ENCODE data around the gene DIS3L2. TPM values are rescaled to one million over a fixed set of nuclear protein-coding genes. Genes with fewer than 3 reads are reported as not detected.

The DIS3L2 gene
- total and polyA plus RNA-seq, 2 of the 4 experiments (the other 2 are of a cell fraction) = 14.7 to 19.2 TPM

- H3K27ac ChIP-seq (ENCODE audit: insufficient read depth, low read length) = no peak overlapping the region
- DNase-seq (peak; percentile 8), ATAC-seq (ENCODE audit: low read depth) (no peak)
- H4K8ac ChIP-seq (ENCODE audit: low read depth in 2 of 2, low read length in 2 of 2) = no peak overlapping the region
- H4K20me1 ChIP-seq (ENCODE audit: insufficient read depth, low read length) = 0 out of 2 replicates have a peak, but pooled peaks cover 3% of the 10 kb centered on the region
- dilution Hi-C loops (cut with HindIII; ENCODE audit: low sequenced_read_pairs, unreplicated experiment) (no loop called here), in situ Hi-C loops (cut with MboI; ENCODE audit: low sequenced_read_pairs) (loop anchor here (5.0 kb wide), 1 partner anchor 197 kb away; no protein-coding TSS in a partner anchor), intact Hi-C loops (cut with micrococcal nuclease) (no loop called here)
- 28% methylated on average over 5 of the region's 11 CpGs; no CpG with 5 or more reads in 1 of the 2 experiments for WGBS, 2 experiments (ENCODE audit: extremely low coverage in 2 of 2, insufficient read length in 1 of 2)
- no peaks in the 10 kb centered on the region for H3K9me3 ChIP-seq (ENCODE audit: control insufficient read depth, insufficient read depth, low read length)
- no peak overlapping the region for H3K56ac ChIP-seq (ENCODE audit: extremely low read depth, insufficient read depth, low read length)
- no peak overlapping the region for H2AK9ac ChIP-seq (replicated peaks; ENCODE audit: low read depth, low read length, poor library complexity)
- H3K14ac ChIP-seq (replicated peaks; ENCODE audit: low read depth, low read length) = no peak overlapping the region
- H3K9me1 ChIP-seq (ENCODE audit: insufficient read depth, low read length) = no peaks in the 10 kb centered on the region
- no peak overlapping the region for H3K9ac ChIP-seq (ENCODE audit: low read depth, low read length)
- TF ChIP-seq CTCF (conservative IDR thresholded peaks at IDR 0.05; ENCODE audit: low read depth, low read length) = peak; percentile 27; the same call in 1 of the 2 replicates
- TF ChIP-seq RCOR1 (IDR thresholded peaks at IDR 0.05; ENCODE audit: insufficient replicate concordance, low read length) = no peak
- no peak overlapping the region for H2AFZ ChIP-seq (replicated peaks; ENCODE audit: low read length, poor library complexity)
- ChIA-PET CTCF (interaction anchor here (0.5 to 0.7 kb wide), 2 partner anchors 212 to 868 kb away, joined by 3 to 4 read pairs; no protein-coding TSS in a partner anchor), POLR2A (ENCODE audit: unreplicated experiment) (no interaction called here)
- no peak overlapping the region for H4K5ac ChIP-seq (ENCODE audit: low read depth, low read length)
- no peak overlapping the region for H2BK5ac ChIP-seq (ENCODE audit: low read depth, low read length, poor library complexity, severe bottlenecking)
- H3K4me3 ChIP-seq (ENCODE audit: insufficient read depth, low read depth, low read length) = no peak overlapping the region
- H3K36me3 ChIP-seq (ENCODE audit: control insufficient read depth, insufficient read depth, low read length) = no peaks in the 10 kb centered on the region
- no peak overlapping the region for H3K23ac ChIP-seq (ENCODE audit: low read depth, low read length)
- H2BK15ac ChIP-seq (ENCODE audit: low read depth, low read length) = no peak overlapping the region
- H2BK120ac ChIP-seq (ENCODE audit: low read depth, low read length) = no peak overlapping the region
- no peak overlapping the region for H2BK20ac ChIP-seq (ENCODE audit: low read depth, low read length)
- H2AK5ac ChIP-seq (ENCODE audit: low read depth, low read length) = no peak overlapping the region
- H3K79me1 ChIP-seq (ENCODE audit: low read depth in 1 of 2, low read length in 2 of 2) = no peaks in the 10 kb centered on the region
- H3K4me1 ChIP-seq (ENCODE audit: control insufficient read depth, insufficient read depth, low read length) = peaks cover 5% of the 10 kb centered on the region
- H3K18ac ChIP-seq (ENCODE audit: low read depth, low read length) = no peak overlapping the region
- no peak overlapping the region for H3K4me2 ChIP-seq (ENCODE audit: low read depth, low read length)
- H3K27me3 ChIP-seq (ENCODE audit: control insufficient read depth, insufficient read depth, low read length) = peaks cover 79% of the 10 kb centered on the region
- no TSS peak for BruUV-seq (replicated peaks)
- no peak overlapping the region for H4K91ac ChIP-seq (ENCODE audit: insufficient read depth, low read depth, low read length)
- H3K4ac ChIP-seq (ENCODE audit: low read depth, low read length) = no peak overlapping the region
Measured at GRCh38 chr2:231929961-231930592, 31.4 kb upstream of the DIS3L2 start.
